NCI-H1048 (cell line): ENCODE results near the gene HTR4.
"Not testable (repeated sequence)": the region's sequence is repeated elsewhere in the genome, so short reads cannot be mapped to it uniquely, and the experiment has no call there.

Experiments used
- DNase-seq: peaks from one replicate; lab custom pipeline; 2025; lab: John Stamatoyannopoulos, UW

HTR4 gene

DNA sequence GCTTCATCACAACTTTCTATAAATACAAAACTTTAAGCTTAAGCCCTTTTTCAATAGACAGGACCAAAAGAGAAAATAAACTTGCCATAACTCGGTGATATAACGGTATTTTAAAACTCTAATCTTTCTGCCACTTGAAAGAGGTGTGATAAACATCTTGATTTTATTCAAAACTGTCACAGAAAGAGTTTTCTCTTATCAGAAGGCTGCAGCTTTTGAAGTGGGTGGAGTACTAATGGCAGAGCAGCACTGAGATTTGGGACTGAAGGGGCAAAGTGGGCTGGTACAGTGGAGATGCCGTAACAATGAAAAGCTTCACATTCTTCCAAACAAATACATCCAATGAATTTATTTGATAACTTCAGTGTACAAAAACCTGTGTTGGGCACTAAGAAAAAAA lies 178.0 kb downstream of the HTR4 start:
- DNase-seq: no peak

DNA sequence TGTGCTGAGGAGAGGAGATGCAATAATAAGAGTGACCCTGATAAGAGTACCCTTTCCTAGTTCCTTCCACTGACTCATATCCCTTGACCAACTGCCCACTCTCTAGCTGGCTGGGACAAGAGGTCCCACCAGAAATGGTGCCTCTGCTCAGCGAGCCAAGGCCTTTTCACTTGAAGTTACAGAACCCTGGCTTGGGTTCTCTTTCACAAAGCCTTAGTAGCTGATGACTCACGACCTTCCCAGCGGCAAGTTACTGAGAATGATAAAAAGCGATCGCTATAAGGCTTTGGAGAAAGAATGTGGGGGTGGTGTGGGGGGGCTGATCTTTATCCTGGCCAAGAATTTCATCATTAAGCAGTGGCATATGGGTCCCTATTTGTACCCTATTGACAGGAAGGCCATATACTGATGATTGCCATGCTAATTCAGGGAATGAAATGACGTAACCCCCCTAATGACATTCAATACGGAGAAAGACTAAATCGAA lies 180.3 kb downstream of the HTR4 start:
- DNase-seq: no peak

- DNase-seq: no peak
These were observed 182.9 kb downstream of the HTR4 start for GRCh38 chr5:148471379-148471778.

- no peak for DNase-seq
These were observed 184.8 kb downstream of the HTR4 start for GRCh38 chr5:148469501-148469935.

- DNase-seq: not testable (repeated sequence)
These were observed 185.6 kb downstream of the HTR4 start for GRCh38 chr5:148468746-148469145.

DNA sequence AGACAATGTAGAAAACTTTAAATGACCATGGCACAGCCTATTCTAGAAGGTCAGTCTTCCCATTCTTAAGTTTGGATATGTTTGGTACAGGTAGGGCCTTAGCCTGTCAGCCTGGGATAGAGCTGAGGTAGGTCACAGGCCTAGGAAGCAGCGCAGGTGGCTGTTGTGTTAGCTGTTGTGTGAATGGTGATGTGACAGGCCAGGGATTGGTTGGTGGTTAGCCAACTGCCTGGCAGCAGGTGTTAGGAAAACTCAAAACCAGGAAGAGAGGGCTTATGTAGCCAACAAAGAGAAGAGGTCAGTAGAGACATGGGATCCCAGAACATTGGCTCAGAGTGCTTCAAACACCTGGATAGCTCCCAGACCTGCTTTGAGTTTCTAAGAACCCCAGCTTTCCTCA lies 186.4 kb downstream of the HTR4 start:
- DNase-seq: no peak

GRCh38 chr5:148466236-148466580 lies 188.1 kb downstream of the HTR4 start:
- DNase-seq: no peak

- DNase-seq: no peak
These were observed 188.7 kb downstream of the HTR4 start for GRCh38 chr5:148465381-148466235.

- DNase-seq: no peak
These were observed 194.7 kb downstream of the HTR4 start for GRCh38 chr5:148459669-148460068.

DNA sequence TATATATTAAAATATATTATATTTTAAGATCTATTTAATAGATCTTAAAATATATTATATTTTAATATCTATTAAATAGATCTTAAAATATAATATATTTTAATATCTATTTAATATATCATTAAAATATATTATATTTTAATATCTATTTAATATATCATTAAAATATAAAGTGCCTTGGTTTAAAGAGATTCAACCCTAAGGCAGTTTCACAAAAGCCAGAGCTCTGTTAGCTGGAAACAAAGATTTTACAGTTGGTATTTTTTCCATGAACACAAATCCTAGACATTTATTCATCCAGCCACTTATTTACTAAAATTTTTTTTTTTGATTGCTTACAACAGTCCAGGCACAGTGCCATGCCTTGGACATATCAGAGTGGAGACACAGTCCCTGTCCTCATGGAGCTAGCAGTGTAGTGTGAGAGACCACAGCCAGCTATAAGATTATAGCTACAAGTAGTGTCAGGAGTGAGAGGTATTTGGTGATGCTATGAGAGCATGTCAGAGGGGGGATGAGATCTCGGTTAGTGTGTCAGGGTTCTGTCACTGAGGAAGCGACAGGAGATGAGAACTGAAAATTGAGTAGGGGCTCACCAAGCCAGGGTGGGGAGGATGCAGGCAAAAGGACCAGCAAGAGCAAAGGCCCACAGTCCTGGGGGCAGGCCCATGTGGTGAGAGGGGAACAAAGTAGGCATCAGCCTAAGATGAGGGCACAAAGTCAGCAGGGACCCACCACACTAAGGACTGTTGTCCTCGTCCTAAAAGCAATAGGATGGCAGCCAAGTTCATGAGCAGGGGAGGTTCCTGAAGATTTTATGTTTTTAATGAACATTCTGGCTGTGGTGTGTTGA lies 196.1 kb downstream of the HTR4 start:
- DNase-seq: no peak

DNA sequence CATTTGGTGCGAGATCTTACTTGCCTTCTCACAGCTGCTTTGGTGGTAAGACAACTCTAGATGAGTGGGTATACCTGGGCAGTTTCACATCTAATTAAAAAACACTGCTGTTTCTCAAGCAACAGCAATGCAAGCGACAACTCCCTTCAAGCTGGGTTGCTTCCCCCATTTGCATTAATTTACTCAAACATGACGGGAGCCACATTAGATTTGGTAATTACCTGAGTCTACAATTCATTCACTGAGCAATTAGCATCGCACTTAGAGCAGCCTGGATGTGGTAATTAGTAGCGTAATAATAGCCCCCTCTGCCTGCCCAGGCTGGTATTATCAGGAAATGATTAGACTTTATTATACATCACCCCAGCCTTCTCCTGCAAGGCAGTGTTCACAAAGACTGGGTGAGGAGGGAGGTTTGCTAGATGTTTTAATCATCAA lies 197.1 kb downstream of the HTR4 start:
- DNase-seq: no peak

- no peak for DNase-seq
These were observed 199.1 kb downstream of the HTR4 start for GRCh38 chr5:148455185-148455584.

DNA sequence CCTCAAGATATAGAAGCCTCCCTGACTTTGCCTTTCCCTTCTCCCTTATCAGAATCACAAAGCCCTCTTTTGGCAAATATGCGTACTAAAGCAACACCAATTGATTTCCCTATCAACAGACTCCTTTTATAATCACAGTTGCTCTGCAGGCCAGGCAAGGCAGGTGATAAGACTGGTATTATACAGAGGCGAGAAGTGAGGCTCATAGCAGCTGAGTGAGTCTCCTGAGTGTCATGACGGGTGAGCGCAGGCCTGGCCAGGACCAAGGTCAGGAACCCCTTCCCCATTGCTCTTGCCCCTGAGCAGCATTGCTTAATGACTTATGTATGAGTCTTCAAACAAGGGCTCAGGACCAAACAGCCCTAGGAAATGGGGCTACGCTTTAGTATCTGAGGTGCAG lies 199.8 kb downstream of the HTR4 start:
- no peak for DNase-seq

DNA sequence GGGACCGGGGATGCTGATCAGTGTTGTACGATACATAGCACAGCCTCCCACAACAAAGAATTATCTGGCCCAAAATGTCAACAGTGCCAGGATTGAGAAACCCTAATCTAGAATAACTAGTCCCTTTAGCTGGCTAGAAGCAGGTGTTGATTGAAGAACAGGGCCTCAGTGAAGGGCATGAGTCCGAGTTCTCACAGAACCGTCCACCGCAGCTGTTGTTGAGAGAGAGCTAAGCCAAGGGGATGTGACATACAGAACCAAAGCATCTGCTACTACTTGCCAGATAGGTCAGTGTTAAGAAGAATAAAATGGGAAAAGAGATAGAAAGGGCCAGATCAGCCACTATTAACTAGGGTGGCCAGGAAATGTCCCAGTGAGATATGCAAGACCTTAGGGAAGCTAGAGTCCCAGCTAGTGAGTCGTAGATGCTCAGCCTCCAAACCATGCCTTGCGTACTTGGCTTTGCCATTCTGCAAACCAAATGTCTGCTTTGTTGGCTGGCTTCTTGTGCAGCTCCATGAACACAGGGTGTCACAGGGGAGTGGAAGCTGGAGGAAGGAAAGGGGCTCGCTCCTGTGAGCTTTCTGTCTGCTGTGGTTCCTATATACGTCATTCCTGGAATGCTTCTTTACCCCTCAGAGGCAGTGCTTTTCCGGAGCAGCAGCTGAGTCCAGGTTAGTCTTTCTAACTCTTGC lies 201.7 kb downstream of the HTR4 start:
- no peak for DNase-seq

DNA sequence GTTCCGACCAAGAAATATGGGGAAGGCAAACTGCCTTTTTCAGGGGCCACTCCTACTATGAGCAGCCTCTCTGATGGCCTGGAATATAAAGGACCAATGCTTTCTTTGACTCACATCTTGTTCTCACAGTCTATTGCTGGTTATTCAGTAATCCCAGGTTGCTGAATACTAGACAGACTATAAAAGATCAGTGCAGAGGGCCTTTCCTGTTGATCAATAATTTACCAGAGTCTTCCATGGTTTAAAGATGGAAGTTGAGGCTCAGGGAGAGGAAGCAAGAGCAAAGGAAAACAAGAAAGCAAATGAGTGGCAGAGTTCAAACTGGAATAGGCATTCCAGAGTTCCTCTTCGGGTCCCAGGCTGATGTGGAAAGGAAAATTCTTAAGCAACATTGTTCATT lies 207.7 kb downstream of the HTR4 start:
- no peak for DNase-seq

DNA sequence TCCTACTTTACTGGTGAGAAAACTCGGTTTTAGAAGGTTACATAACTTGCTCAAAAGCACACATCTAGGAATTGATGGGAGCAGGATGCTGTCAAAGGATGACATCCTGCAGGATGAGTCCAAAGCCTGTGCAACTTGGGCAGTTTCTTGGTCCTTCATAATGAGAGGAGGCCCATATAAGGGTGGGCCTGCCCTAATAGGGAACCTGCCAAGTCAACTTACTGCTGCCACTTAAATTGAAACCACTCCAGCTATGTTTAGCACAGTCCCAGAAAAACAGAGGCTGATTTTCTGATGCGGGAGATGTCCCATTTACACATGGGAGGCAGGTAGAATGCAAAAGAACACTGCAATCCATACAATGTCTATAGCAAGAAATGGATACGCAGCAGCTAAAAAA lies 208.7 kb downstream of the HTR4 start:
- no peak for DNase-seq

DNA sequence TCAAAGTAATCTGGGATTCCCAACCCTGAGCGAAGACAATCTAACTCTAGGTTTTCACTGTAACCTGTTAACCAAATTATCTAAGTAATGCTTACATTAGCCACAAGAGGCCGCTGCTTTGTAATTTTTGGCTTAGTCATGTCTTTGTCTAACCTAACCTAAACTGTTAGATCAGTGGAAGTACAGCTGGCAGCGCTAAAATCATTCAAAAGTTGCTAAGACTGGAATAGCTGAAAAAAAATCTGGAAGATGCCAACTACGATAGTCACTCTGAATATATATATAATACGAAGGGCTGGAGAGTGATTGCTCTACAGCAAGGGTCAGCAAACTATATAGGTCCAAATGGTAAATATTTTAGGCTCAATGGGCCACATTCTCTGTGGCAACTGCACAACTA lies 210.3 kb downstream of the HTR4 start:
- DNase-seq: peak; percentile 50

GRCh38 chr5:148443241-148443640 lies 211.1 kb downstream of the HTR4 start:
- DNase-seq: no peak

- no peak for DNase-seq
These were observed 215.4 kb downstream of the HTR4 start for GRCh38 chr5:148438933-148439332.

DNA sequence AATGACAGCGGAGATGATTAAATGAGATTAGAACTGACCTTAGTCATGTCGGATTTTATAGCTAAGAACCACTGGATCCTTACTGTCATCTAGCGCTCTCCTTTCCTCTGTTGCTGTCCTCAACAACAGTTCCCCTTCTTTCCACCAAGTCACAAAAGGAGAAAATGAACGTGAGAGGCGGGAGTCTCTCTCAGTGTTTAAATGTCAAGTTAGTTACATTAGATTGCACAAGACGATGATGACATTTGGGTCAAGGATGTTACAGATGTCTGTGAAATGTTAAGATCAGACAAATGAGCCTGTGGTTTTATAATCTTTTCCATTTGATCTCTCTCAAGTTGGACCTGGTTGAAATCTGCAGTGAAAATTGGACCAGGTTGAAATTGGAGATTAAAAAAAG lies 217.1 kb downstream of the HTR4 start:
- no peak for DNase-seq

GRCh38 chr5:148436029-148436428 lies 218.3 kb downstream of the HTR4 start:
- no peak for DNase-seq

- DNase-seq: no peak
These were observed 220.5 kb downstream of the HTR4 start for GRCh38 chr5:148433826-148434225.
